ENCODE measurements around the gene DSCAM. TPM values are rescaled to one million over a fixed set of nuclear protein-coding genes. Genes with fewer than 3 reads are reported as not detected.

The DSCAM gene
- total and polyA plus RNA-seq, 2 experiments from 2014 or later, result 0.23 to 0.42 TPM

DNA sequence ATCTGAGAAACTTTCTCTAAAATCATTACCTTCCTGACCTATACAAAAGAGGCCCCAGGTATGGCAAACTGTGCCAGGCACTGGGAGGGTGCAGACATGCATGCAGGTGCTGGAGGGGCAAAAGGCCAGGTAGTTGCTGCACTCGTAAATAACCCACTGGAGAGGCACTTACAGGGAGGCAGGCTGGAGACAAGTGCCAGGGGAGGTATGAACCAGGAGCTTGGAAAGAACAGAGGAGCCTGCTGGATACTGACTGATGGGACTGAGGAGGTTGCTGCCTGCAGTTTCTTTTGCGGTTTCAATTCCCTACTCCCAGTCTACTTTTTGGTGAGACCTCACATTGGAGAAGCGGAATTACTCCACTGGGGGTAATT, 113.9 kb downstream of the DSCAM start:
- no peak for TF ChIP-seq CTCF (IDR thresholded peaks at IDR 0.05; ENCODE audit: low read depth, low read length)
- no peak for DNase-seq (ENCODE audit: low read depth in 1 of 2, low spot score in 1 of 2)
- no peaks in the 10 kb centered on the region for H3K9me3 ChIP-seq (ENCODE audit: low read depth)
- no peaks in the 10 kb centered on the region for H3K36me3 ChIP-seq
- H3K4me3 ChIP-seq, result no peak overlapping the region
- H3K27me3 ChIP-seq, result no peaks in the 10 kb centered on the region
- no peak overlapping the region for H3K27ac ChIP-seq
- H3K4me1 ChIP-seq (ENCODE audit: low read depth), result peaks cover 3% of the 10 kb centered on the region

GRCh38 chr21:40732253-40733023, 114.5 kb downstream of the DSCAM start:
- H3K9me3 ChIP-seq (ENCODE audit: low read depth), result no peaks in the 10 kb centered on the region
- no peak for TF ChIP-seq CTCF (IDR thresholded peaks at IDR 0.05; ENCODE audit: low read depth, low read length)
- no peaks in the 10 kb centered on the region for H3K27me3 ChIP-seq
- no peak overlapping the region for H3K4me3 ChIP-seq
- no peak for DNase-seq (ENCODE audit: low read depth in 1 of 2, low spot score in 1 of 2)
- no peaks in the 10 kb centered on the region for H3K36me3 ChIP-seq
- H3K27ac ChIP-seq, result no peak overlapping the region
- peaks cover 3% of the 10 kb centered on the region for H3K4me1 ChIP-seq (ENCODE audit: low read depth)

DNA sequence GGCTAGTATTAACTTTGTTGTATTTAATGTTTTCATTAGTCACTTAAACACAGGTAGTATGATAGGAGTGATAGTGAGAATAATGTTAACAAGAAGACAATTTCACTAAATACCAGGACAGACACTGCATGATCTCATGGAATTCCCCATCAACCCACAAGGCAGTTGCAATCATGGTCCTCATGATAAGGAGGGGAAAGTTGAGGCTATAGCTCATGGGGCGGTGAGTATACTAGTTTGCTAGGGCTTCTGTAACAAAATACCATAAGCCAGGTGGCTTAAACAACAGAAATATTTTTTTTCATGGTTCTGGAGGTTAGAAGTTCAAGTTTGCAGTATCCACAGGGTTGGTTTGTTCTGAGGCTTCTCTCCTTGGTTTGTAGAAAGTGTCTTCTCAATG, 115.8 kb downstream of the DSCAM start:
- no peak for DNase-seq (ENCODE audit: low read depth in 1 of 2, low spot score in 1 of 2)
- Histone ChIP-seq H3K27me3 (no peaks in the 10 kb centered on the region), H3K36me3 (no peaks in the 10 kb centered on the region), H3K4me1 (ENCODE audit: low read depth) (peaks cover 3% of the 10 kb centered on the region), H3K9me3 (ENCODE audit: low read depth) (no peaks in the 10 kb centered on the region), H3K27ac (no peak overlapping the region), H3K4me3 (no peak overlapping the region)
- TF ChIP-seq CTCF (IDR thresholded peaks at IDR 0.05; ENCODE audit: low read depth, low read length), result no peak

GRCh38 chr21:40730426-40730800, 116.5 kb downstream of the DSCAM start:
- Histone ChIP-seq H3K36me3 (no peaks in the 10 kb centered on the region), H3K9me3 (ENCODE audit: low read depth) (no peaks in the 10 kb centered on the region), H3K4me1 (ENCODE audit: low read depth) (peaks cover 1% of the 10 kb centered on the region), H3K27me3 (no peaks in the 10 kb centered on the region), H3K4me3 (no peak overlapping the region), H3K27ac (no peak overlapping the region)
- DNase-seq (ENCODE audit: low read depth in 1 of 2, low spot score in 1 of 2), result no peak
- no peak for TF ChIP-seq CTCF (IDR thresholded peaks at IDR 0.05; ENCODE audit: low read depth, low read length)

- TF ChIP-seq CTCF (IDR thresholded peaks at IDR 0.05; ENCODE audit: low read depth, low read length), result no peak
- no peak overlapping the region for H3K27ac ChIP-seq
- no peaks in the 10 kb centered on the region for H3K4me1 ChIP-seq (ENCODE audit: low read depth)
- H3K4me3 ChIP-seq, result no peak overlapping the region
- no peaks in the 10 kb centered on the region for H3K36me3 ChIP-seq
- no peak for DNase-seq (ENCODE audit: low read depth in 1 of 2, low spot score in 1 of 2)
- H3K9me3 ChIP-seq (ENCODE audit: low read depth), result no peaks in the 10 kb centered on the region
- no peaks in the 10 kb centered on the region for H3K27me3 ChIP-seq
Measured at GRCh38 chr21:40729761-40730425, 117.1 kb downstream of the DSCAM start.
